GM12864 (cell line): ENCODE results near the gene DHRSX.
"Not testable (repeated sequence)": the region's sequence is repeated elsewhere in the genome, so short reads cannot be mapped to it uniquely, and the experiment has no call there.

Experiments
- DNase-seq: peaks from one replicate; pipeline ENCODE4 v3.0.0-alpha.2; 2011; ENCODE audit warnings: low read depth
- H3K4me3 ChIP-seq: 2 replicates; pipeline ENCODE4 v1.5.1; 2011; ENCODE audit warnings: mild to moderate bottlenecking, low read depth, low read length, control low read depth
- TF ChIP-seq, protein P1 (sequence below): IDR thresholded peaks from 2 replicates; pipeline ENCODE4 v1.5.1; 2011; ENCODE audit warnings: low read depth, mild to moderate bottlenecking, moderate library complexity, low read length, control low read depth, inconsistent platforms; ENCODE audit errors: missing control alignments

DHRSX gene

DNA sequence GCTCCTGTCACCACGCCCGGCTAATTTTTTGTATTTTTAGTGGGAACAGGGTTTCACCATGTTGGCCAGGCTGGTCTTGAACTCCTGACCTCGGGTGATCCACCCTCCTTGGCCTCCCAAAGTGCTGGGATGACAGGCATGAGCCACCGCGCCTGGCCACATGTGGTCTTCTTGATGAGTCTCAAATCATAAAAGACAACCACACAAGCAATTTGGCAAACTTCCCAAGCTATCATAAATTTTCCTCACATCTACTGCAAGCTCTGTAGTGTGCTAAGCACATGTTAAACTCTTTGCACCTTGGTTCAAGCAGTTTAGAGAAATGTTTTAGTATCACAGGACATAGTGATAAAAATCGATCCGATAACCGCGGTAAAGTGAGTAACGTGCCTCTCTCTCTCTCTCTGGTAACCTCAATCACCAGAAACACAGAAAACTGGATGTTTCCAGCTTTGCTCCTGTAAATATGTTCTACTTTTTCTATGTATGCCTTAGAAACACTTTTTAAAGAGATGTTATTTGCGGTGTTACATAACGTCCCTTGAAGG, 256.8 kb downstream of the DHRSX start:
- H3K4me3 ChIP-seq: no peak overlapping the region
- DNase-seq: no peak
- TF ChIP-seq, protein P1, sequence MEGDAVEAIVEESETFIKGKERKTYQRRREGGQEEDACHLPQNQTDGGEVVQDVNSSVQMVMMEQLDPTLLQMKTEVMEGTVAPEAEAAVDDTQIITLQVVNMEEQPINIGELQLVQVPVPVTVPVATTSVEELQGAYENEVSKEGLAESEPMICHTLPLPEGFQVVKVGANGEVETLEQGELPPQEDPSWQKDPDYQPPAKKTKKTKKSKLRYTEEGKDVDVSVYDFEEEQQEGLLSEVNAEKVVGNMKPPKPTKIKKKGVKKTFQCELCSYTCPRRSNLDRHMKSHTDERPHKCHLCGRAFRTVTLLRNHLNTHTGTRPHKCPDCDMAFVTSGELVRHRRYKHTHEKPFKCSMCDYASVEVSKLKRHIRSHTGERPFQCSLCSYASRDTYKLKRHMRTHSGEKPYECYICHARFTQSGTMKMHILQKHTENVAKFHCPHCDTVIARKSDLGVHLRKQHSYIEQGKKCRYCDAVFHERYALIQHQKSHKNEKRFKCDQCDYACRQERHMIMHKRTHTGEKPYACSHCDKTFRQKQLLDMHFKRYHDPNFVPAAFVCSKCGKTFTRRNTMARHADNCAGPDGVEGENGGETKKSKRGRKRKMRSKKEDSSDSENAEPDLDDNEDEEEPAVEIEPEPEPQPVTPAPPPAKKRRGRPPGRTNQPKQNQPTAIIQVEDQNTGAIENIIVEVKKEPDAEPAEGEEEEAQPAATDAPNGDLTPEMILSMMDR: no peak

GRCh38 chrX:2242980-2243379, 257.8 kb downstream of the DHRSX start:
- DNase-seq: no peak
- TF ChIP-seq, protein P1: no peak
- no peak overlapping the region for H3K4me3 ChIP-seq

GRCh38 chrX:2242326-2242725, 258.4 kb downstream of the DHRSX start:
- TF ChIP-seq, protein P1: no peak
- H3K4me3 ChIP-seq: no peak overlapping the region
- no peak for DNase-seq

DNA sequence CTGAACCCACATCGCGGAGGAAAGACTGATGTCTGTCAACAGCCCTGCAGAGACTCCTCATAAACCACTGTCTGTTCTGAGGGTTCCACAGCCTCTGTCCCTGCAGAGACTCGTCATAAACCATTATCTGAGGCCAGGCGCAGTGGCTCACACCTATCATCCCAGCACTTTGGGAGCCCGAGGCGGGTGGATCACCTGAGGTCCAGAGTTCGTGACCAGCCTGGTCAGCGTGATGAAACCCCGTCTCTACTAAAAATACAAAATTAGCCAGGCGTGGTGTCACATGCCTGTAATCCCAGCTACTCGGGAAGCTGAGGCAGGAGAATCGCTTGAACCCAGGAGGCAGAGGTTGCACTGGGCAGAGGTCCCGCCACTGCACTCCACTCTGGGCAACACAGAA, 259.3 kb downstream of the DHRSX start:
- H3K4me3 ChIP-seq, DNase-seq: not testable (repeated sequence)

GRCh38 chrX:2240761-2241160, 260.0 kb downstream of the DHRSX start:
- H3K4me3 ChIP-seq, DNase-seq: not testable (repeated sequence)

- DNase-seq: no peak
- no peak overlapping the region for H3K4me3 ChIP-seq
- TF ChIP-seq, protein P1: no peak
Measured at GRCh38 chrX:2237976-2238375, 262.8 kb downstream of the DHRSX start.

GRCh38 chrX:2231570-2232192, 269.1 kb downstream of the DHRSX start:
- TF ChIP-seq, protein P1: no peak
- DNase-seq: no peak
- no peak overlapping the region for H3K4me3 ChIP-seq

- TF ChIP-seq, protein P1: no peak
- no peak overlapping the region for H3K4me3 ChIP-seq
- no peak for DNase-seq
Measured at GRCh38 chrX:2230457-2230856, 270.3 kb downstream of the DHRSX start.
